Activated T-helper 2 cell treated with anti-CD3 and anti-CD28 coated beads, Interferon-gamma antibody, Interleukin-2, Interleukin-4, amounts not matched to agents 10 μg/mL and 5 μg/mL and 100 μg/mL, durations not matched to agents 14 hours and 24 hours and 36 hours (primary cell): ENCODE data around the gene MADD. TPM values are rescaled to one million over a fixed set of nuclear protein-coding genes. Genes with fewer than 3 reads are reported as not detected.

ENCODE experiments used
- DNase-seq: peaks from one replicate; pipeline ENCODE4 v3.0.0; 2021; ENCODE audit warnings: low spot score
- H3K27ac Mint-ChIP-seq: one replicate; pipeline ENCODE4 v1.8.0; 2021; ENCODE audit warnings: mixed read lengths
- H3K27me3 Mint-ChIP-seq: one replicate; pipeline ENCODE4 v1.8.0; 2021; ENCODE audit warnings: low read depth, mixed read lengths
- H3K36me3 Mint-ChIP-seq: one replicate; pipeline ENCODE4 v1.8.0; 2021; ENCODE audit warnings: low read depth, mixed read lengths
- H3K4me1 Mint-ChIP-seq: one replicate; pipeline ENCODE4 v1.8.0; 2021; ENCODE audit warnings: low read depth, mixed read lengths
- H3K4me3 Mint-ChIP-seq: one replicate; pipeline ENCODE4 v1.8.0; 2021; ENCODE audit warnings: low read depth, mild to moderate bottlenecking, moderate library complexity, mixed read lengths
- H3K9me3 Mint-ChIP-seq: one replicate; pipeline ENCODE4 v1.8.0; 2021; ENCODE audit warnings: mixed read lengths
- intact Hi-C: fragments of 100-400 bp; cut with micrococcal nuclease; formaldehyde crosslinking; loops from one replicate; pipeline ENCODE4 v1.15.1; 2023
- total RNA-seq: library from RNA; stranded (reverse); gene quantifications from 2 replicates; pipeline ENCODE4 v1.2.3, GENCODE V29; 2022

The MADD gene
- total RNA-seq, 1 donor from 2014 or later: 83.2 TPM

DNA sequence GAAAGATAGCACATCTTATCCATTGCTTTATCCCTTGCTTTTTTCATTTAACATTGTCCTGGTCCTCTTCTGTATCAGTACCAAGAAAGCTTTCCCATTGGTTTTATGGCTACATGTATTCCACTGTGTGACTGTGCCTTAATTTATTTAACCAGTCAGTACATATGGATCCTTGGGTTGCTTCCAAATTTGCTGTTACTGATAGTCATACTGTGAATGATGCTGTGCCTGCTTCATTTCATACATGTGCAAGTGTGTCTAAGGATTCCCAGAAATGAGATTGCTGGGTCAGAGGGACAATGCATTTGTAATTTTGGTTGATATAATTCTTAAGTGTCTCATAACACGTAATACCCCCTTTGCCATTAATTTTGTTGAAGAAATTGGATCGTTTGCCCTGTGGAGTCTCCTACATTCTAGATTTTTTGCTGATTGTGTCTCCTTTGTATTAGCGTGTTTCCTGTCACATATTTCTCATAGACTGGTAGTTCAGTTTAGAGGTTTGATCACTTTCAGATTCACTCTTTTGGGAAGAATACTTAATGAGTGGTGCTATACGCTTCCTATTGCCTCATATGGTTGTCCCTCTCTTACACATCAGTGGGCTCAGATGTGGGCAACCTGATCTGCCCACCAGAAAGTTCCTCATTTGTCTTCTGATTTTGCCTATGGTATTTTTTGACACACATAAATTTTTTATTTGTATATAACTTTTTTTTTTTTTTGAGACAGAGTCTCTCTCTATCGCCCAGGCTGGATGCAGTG lies 47.3 kb downstream of the MADD start:
- H3K9me3 Mint-ChIP-seq: no peaks in the 10 kb centered on the region
- no peaks in the 10 kb centered on the region for H3K27me3 Mint-ChIP-seq
- no peak for DNase-seq
- no peak overlapping the region for H3K4me3 Mint-ChIP-seq
- peaks cover 6% of the 10 kb centered on the region for H3K4me1 Mint-ChIP-seq
- intact Hi-C loops: no loop called here
- H3K27ac Mint-ChIP-seq: peak overlapping the region; percentile 5
- peaks cover 48% of the 10 kb centered on the region for H3K36me3 Mint-ChIP-seq

- intact Hi-C loops: no loop called here
- no peaks in the 10 kb centered on the region for H3K9me3 Mint-ChIP-seq
- no peak overlapping the region for H3K4me3 Mint-ChIP-seq
- peaks cover 45% of the 10 kb centered on the region for H3K36me3 Mint-ChIP-seq
- H3K4me1 Mint-ChIP-seq: peaks cover 6% of the 10 kb centered on the region
- H3K27me3 Mint-ChIP-seq: no peaks in the 10 kb centered on the region
- H3K27ac Mint-ChIP-seq: no peak overlapping the region
- no peak for DNase-seq
Measured at GRCh38 chr11:47318166-47318565, 48.2 kb downstream of the MADD start.

GRCh38 chr11:47324520-47324919 lies 54.6 kb downstream of the MADD start:
- H3K36me3 Mint-ChIP-seq: peaks cover 37% of the 10 kb centered on the region
- H3K4me1 Mint-ChIP-seq: no peaks in the 10 kb centered on the region
- DNase-seq: no peak
- H3K27me3 Mint-ChIP-seq: no peaks in the 10 kb centered on the region
- intact Hi-C loops: no loop called here
- no peak overlapping the region for H3K27ac Mint-ChIP-seq
- H3K4me3 Mint-ChIP-seq: no peak overlapping the region
- H3K9me3 Mint-ChIP-seq: no peaks in the 10 kb centered on the region

- H3K4me3 Mint-ChIP-seq: no peak overlapping the region
- H3K36me3 Mint-ChIP-seq: peaks cover 37% of the 10 kb centered on the region
- DNase-seq: no peak
- H3K27ac Mint-ChIP-seq: peak overlapping the region; percentile 57
- intact Hi-C loops: no loop called here
- H3K9me3 Mint-ChIP-seq: no peaks in the 10 kb centered on the region
- H3K27me3 Mint-ChIP-seq: no peaks in the 10 kb centered on the region
- H3K4me1 Mint-ChIP-seq: no peaks in the 10 kb centered on the region
Measured at GRCh38 chr11:47325271-47326041, 55.5 kb downstream of the MADD start.

- intact Hi-C loops: no loop called here
- Mint-ChIP-seq H3K4me1 (no peaks in the 10 kb centered on the region), H3K27ac (no peak overlapping the region), H3K36me3 (peaks cover 34% of the 10 kb centered on the region), H3K9me3 (no peaks in the 10 kb centered on the region), H3K4me3 (no peak overlapping the region), H3K27me3 (no peaks in the 10 kb centered on the region)
- no peak for DNase-seq
Measured at GRCh38 chr11:47326198-47326597, 56.3 kb downstream of the MADD start.

DNA sequence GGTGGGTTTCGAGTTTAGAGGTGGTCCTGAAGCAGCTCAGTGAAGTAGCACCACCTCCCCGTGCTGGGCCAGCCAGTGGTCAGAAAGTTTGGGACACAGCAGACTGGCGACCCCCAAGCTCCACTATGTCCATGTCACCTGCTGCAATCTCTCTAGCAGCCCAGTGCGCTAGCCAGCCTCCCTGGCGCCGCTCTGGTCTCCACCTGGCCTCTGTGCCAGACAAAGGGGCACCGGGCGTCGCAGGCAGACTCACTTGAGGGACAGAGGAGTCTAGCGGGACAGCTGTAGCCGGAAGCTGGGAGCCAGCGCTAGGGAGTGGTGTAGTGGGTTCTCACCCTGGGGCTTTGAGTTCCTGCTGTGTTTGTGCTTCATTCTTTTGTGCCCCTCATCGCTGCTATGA lies 57.1 kb downstream of the MADD start:
- H3K27me3 Mint-ChIP-seq: no peaks in the 10 kb centered on the region
- no peak overlapping the region for H3K4me3 Mint-ChIP-seq
- intact Hi-C loops: no loop called here
- H3K27ac Mint-ChIP-seq: no peak overlapping the region
- H3K9me3 Mint-ChIP-seq: no peaks in the 10 kb centered on the region
- H3K4me1 Mint-ChIP-seq: no peaks in the 10 kb centered on the region
- peaks cover 29% of the 10 kb centered on the region for H3K36me3 Mint-ChIP-seq
- no peak for DNase-seq

GRCh38 chr11:47327949-47328348 lies 58.0 kb downstream of the MADD start:
- DNase-seq: no peak
- intact Hi-C loops: no loop called here
- H3K4me1 Mint-ChIP-seq: no peaks in the 10 kb centered on the region
- no peak overlapping the region for H3K4me3 Mint-ChIP-seq
- H3K9me3 Mint-ChIP-seq: no peaks in the 10 kb centered on the region
- H3K27me3 Mint-ChIP-seq: no peaks in the 10 kb centered on the region
- H3K36me3 Mint-ChIP-seq: peaks cover 26% of the 10 kb centered on the region
- H3K27ac Mint-ChIP-seq: no peak overlapping the region

DNA sequence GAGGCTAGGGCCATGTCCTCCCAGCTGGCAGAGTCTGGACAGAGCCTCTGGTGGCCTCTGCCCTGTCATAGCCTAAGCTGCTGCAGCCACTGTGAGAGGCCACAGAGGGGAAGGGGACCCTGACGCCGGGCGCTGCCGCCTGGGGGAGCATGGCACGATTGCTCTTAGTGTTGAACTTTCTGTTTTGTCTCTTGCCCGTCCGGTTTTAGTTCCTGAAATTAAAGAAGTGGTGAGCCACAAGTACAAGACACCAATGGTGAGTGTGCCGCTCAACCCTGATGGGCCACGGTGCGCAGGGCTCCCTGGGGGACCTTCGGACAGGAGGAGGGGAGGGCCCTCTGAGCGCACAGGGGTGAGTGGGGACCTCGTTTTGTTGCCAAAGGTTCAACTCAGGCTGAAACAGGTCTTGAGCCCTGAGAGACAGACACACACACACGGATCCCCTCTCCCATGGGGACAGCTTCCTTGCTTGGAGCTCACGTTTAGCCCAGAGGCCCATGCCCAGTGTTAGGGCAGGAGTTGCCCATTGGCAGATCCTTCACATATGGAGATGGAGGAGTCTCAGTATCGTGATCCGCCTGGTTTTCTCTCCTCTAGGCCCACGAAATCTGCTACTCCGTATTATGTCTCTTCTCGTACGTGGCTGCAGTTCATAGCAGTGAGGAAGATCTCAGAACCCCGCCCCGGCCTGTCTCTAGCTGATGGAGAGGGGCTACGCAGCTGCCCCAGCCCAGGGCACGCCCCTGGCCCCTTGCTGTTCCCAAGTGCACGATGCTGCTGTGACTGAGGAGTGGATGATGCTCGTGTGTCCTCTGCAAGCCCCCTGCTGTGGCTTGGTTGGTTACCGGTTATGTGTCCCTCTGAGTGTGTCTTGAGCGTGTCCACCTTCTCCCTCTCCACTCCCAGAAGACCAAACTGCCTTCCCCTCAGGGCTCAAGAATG lies 58.8 kb downstream of the MADD start:
- H3K27me3 Mint-ChIP-seq: no peaks in the 10 kb centered on the region
- H3K4me3 Mint-ChIP-seq: no peak overlapping the region
- no peaks in the 10 kb centered on the region for H3K4me1 Mint-ChIP-seq
- peaks cover 26% of the 10 kb centered on the region for H3K36me3 Mint-ChIP-seq
- no peak overlapping the region for H3K27ac Mint-ChIP-seq
- intact Hi-C loops: no loop called here
- DNase-seq: no peak
- no peaks in the 10 kb centered on the region for H3K9me3 Mint-ChIP-seq

GRCh38 chr11:47329431-47329986 lies 59.6 kb downstream of the MADD start:
- Mint-ChIP-seq H3K9me3 (no peaks in the 10 kb centered on the region), H3K27me3 (no peaks in the 10 kb centered on the region), H3K4me3 (no peak overlapping the region), H3K27ac (no peak overlapping the region), H3K4me1 (no peaks in the 10 kb centered on the region), H3K36me3 (peaks cover 26% of the 10 kb centered on the region)
- no peak for DNase-seq
- intact Hi-C loops: no loop called here

DNA sequence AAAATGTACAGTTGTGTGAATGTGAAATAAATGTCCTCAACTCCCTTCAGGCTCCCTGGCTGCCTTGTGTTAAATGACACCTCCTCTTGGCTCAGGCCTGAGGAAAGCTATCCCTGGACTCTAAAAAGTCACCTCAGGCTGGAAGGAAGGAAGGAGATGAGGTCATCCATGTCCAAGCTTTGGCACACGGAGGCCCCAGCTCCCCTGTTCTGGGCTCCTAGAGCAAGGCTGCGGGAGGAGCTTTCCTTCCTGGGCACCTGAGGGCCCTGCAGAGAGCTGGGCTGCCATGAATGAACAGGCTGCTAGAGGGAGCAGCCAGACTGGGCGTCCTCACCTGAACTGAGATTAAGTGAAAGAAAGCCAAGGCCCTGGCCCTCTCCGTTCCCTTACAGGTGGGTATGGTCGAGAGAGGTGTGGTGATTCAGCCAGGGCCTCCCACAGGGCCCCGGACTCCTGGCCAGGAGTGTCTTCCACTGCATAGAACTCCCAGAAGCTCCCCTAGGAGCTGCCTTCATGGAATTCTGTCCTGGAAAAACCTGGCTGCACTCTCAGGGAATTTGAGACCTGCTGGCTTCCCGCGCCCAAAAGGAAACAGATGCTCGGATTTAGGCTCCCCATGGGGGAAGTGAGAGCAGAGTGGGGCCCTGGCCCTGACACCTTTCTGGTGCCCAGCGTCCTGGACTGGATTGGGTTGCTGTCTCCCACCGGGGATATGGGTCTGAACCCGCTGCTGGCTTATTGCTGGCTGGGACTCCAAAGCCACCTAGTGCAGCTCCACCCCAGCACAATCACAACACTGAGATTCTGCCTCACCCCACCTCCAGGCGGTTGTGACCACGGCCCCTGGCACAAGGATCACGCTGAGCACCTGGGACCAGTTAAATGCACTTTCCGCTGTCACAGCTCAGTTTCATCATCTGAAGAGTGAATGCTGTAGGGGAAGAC lies 60.3 kb downstream of the MADD start:
- intact Hi-C loops: no loop called here
- H3K27me3 Mint-ChIP-seq: no peaks in the 10 kb centered on the region
- no peaks in the 10 kb centered on the region for H3K9me3 Mint-ChIP-seq
- peaks cover 26% of the 10 kb centered on the region for H3K36me3 Mint-ChIP-seq
- no peak overlapping the region for H3K4me3 Mint-ChIP-seq
- DNase-seq: no peak
- H3K27ac Mint-ChIP-seq: no peak overlapping the region
- H3K4me1 Mint-ChIP-seq: no peaks in the 10 kb centered on the region

- no peak for DNase-seq
- H3K36me3 Mint-ChIP-seq: peaks cover 22% of the 10 kb centered on the region
- intact Hi-C loops: no loop called here
- H3K27me3 Mint-ChIP-seq: no peaks in the 10 kb centered on the region
- no peak overlapping the region for H3K27ac Mint-ChIP-seq
- H3K4me1 Mint-ChIP-seq: no peaks in the 10 kb centered on the region
- no peak overlapping the region for H3K4me3 Mint-ChIP-seq
- H3K9me3 Mint-ChIP-seq: no peaks in the 10 kb centered on the region
Measured at GRCh38 chr11:47331454-47332302, 61.7 kb downstream of the MADD start.
